ENCODE measurements around the gene SYAP1. TPM values are rescaled to one million over a fixed set of nuclear protein-coding genes. Genes with fewer than 3 reads are reported as not detected.

SYAP1 gene
- total and polyA plus RNA-seq, 4 experiments from 2014 or later, result 13.9 to 15.4 (median 14.5) TPM

DNA sequence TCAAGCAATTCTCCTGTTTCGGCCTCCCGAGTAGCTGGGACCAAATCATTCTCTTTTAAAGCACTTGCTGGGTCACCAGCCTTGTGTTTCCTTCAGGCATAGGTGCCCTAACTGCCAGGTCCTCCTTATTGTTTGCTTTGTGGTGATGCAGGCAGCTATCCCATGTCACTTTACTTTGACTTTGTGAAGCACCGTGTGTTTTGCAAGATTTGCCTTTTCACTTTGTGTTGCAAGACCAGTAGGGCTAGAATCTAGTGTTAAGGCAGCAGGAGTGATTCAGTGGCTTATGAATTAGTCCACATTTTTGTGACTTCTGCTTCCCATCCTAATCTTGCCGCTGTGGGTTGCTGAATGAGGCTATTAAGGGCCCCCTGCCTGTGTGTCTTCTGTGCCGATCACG lies 20.2 kb downstream of the SYAP1 start:
- POLR2A ChIA-PET (ENCODE audit: partially characterized antibody), result no interaction called here
- Mint-ChIP-seq H3K36me3 (peaks cover 48 to 64% of the 10 kb centered on the region in 2 donors), H3K9me3 (no peaks in the 10 kb centered on the region), H3K4me1 (peaks cover 0 to 1% (median 0%) of the 10 kb centered on the region in 4 donors), H3K27ac (no peak overlapping the region), H3K4me3 (peak overlapping the region in 1 of 8 donors; percentile 41), H3K27me3 (no peaks in the 10 kb centered on the region)
- H3K36me3 ChIP-seq (ENCODE audit: insufficient read depth, low read length), result peaks cover 18% of the 10 kb centered on the region
- intact Hi-C loops (cut with micrococcal nuclease), result no loop called here
- no peaks in the 10 kb centered on the region for H3K27me3 ChIP-seq (ENCODE audit: insufficient read depth, low read length)
- DNase-seq, result no peak
- H3K4me3 ChIP-seq (ENCODE audit: low read length in 2 of 2), result no peak overlapping the region
- no peaks in the 10 kb centered on the region for H3K4me1 ChIP-seq (ENCODE audit: insufficient read depth, low read length)
- no peak overlapping the region for H3K27ac ChIP-seq (ENCODE audit: low read depth, low read length)
- CTCF ChIA-PET (ENCODE audit: partially characterized antibody), result interaction anchor here (0.6 kb wide), 1 partner anchor 19 kb away, joined by 3 read pairs; no protein-coding TSS in a partner anchor
- no peaks in the 10 kb centered on the region for H3K9me3 ChIP-seq (ENCODE audit: control insufficient read depth in 1 of 2, low read length in 2 of 2)

DNA sequence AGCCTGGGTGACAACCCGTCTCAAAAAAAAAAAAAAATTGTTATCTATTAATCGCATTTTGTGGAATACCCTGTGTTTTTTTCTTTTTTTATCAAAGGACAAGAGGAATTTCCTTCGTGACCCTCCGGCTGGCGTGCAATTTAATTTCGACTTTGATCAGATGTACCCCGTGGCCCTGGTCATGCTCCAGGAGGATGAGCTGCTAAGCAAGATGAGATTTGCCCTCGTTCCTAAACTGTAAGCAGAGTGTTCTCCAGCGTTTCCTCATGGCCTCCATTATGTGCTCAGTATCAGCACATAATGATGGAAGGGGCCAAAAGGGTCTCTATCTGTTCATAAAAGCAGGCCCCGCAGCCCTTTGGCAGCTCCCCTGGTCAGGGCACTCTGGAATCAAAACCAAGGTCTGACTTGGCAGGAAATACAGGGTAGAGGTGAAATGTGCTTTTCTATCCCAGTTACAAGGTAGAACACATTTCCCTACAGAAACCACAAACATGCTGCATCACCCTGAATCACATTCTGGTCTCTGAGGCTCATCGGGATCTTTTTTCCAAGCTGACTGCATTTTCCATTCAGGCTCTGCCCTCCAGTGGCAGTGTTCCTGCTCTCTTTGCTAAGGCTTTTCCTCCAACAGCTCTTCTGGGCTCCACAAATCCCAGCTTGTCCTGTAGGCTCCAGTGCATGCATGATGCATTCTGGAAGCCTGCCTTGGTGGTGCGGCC lies 24.4 kb downstream of the SYAP1 start:
- H3K27me3 Mint-ChIP-seq, result no peaks in the 10 kb centered on the region
- peaks cover 0 to 1% (median 0%) of the 10 kb centered on the region in 4 donors for H3K4me1 Mint-ChIP-seq
- no peak overlapping the region for H3K4me3 Mint-ChIP-seq
- intact Hi-C loops (cut with micrococcal nuclease), result no loop called here
- no peaks in the 10 kb centered on the region for H3K4me1 ChIP-seq (ENCODE audit: insufficient read depth, low read length)
- H3K27ac ChIP-seq (ENCODE audit: low read depth, low read length), result no peak overlapping the region
- CTCF ChIA-PET (ENCODE audit: partially characterized antibody), result no interaction called here
- H3K9me3 ChIP-seq (ENCODE audit: control insufficient read depth in 1 of 2, low read length in 2 of 2), result no peaks in the 10 kb centered on the region
- POLR2A ChIA-PET (ENCODE audit: partially characterized antibody), result no interaction called here
- no peak overlapping the region for H3K4me3 ChIP-seq (ENCODE audit: low read length in 2 of 2)
- peak overlapping the region in 1 of 7 donors; percentile 41 for H3K27ac Mint-ChIP-seq
- H3K9me3 Mint-ChIP-seq, result no peaks in the 10 kb centered on the region
- peaks cover 19% of the 10 kb centered on the region for H3K36me3 ChIP-seq (ENCODE audit: insufficient read depth, low read length)
- DNase-seq, result no peak
- H3K36me3 Mint-ChIP-seq, result peaks cover 40 to 46% of the 10 kb centered on the region in 2 donors
- H3K27me3 ChIP-seq (ENCODE audit: insufficient read depth, low read length), result no peaks in the 10 kb centered on the region

DNA sequence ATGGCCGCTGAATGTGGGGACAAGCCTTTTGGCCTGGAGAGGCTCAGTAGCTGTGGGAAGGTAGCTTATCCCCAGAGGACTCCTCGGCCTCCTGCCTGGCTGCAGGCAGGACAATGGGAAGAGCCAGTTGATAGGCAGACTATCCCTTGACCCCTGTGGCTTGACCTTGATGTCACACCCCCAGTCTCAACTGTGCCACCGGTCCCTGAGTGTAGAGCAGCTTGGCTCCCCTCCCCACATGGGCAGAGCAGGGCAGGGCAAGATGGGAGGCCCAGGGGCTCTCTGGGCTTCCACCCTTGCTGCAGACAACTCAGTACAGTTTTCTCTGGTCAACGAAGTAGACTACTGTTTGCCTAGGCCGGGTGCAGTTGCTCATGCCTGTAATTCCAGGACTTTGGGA lies 25.7 kb downstream of the SYAP1 start:
- Mint-ChIP-seq H3K27me3 (no peaks in the 10 kb centered on the region), H3K9me3 (no peaks in the 10 kb centered on the region), H3K27ac (peak overlapping the region in 2 of 7 donors; percentile 29 to 61), H3K4me3 (no peak overlapping the region), H3K36me3 (peaks cover 37 to 46% of the 10 kb centered on the region in 2 donors), H3K4me1 (peaks cover 0 to 1% (median 0%) of the 10 kb centered on the region in 4 donors)
- DNase-seq, result no peak
- H3K36me3 ChIP-seq (ENCODE audit: insufficient read depth, low read length), result peaks cover 19% of the 10 kb centered on the region
- H3K27me3 ChIP-seq (ENCODE audit: insufficient read depth, low read length), result no peaks in the 10 kb centered on the region
- no peaks in the 10 kb centered on the region for H3K9me3 ChIP-seq (ENCODE audit: control insufficient read depth in 1 of 2, low read length in 2 of 2)
- H3K27ac ChIP-seq (ENCODE audit: low read depth, low read length), result no peak overlapping the region
- CTCF ChIA-PET (ENCODE audit: partially characterized antibody), result no interaction called here
- POLR2A ChIA-PET (ENCODE audit: partially characterized antibody), result no interaction called here
- intact Hi-C loops (cut with micrococcal nuclease), result no loop called here
- no peak overlapping the region for H3K4me3 ChIP-seq (ENCODE audit: low read length in 2 of 2)
- H3K4me1 ChIP-seq (ENCODE audit: insufficient read depth, low read length), result no peaks in the 10 kb centered on the region

DNA sequence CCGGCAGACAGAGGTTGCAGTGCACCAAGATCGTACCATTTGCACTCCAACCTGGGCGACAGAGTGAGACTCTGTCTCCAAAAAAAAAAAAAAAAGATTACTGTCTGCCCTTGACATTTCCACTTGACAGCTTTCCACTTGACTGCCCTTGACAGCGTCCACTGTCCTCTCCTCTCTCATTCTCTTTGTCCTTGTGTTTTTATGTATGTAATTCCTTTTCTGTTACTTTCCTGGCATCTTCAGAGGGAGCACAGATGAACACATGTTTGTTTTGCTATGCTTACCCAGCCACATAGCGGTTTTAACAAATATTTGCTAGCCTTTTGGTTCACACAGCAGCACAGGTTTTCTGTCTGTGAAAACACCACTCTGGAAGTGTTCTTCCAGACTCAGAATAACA lies 26.2 kb downstream of the SYAP1 start:
- ChIA-PET POLR2A (ENCODE audit: partially characterized antibody) (no interaction called here), CTCF (ENCODE audit: partially characterized antibody) (interaction anchor here (1.4 kb wide), 1 partner anchor 21 kb away, joined by 3 read pairs; no protein-coding TSS in a partner anchor)
- no peaks in the 10 kb centered on the region for H3K4me1 ChIP-seq (ENCODE audit: insufficient read depth, low read length)
- H3K27ac Mint-ChIP-seq, result peak overlapping the region in 1 of 7 donors; percentile 56
- H3K9me3 Mint-ChIP-seq, result no peaks in the 10 kb centered on the region
- intact Hi-C loops (cut with micrococcal nuclease), result no loop called here
- H3K27me3 Mint-ChIP-seq, result no peaks in the 10 kb centered on the region
- H3K27me3 ChIP-seq (ENCODE audit: insufficient read depth, low read length), result no peaks in the 10 kb centered on the region
- peaks cover 19% of the 10 kb centered on the region for H3K36me3 ChIP-seq (ENCODE audit: insufficient read depth, low read length)
- no peak overlapping the region for H3K4me3 Mint-ChIP-seq
- no peak overlapping the region for H3K4me3 ChIP-seq (ENCODE audit: low read length in 2 of 2)
- H3K27ac ChIP-seq (ENCODE audit: low read depth, low read length), result no peak overlapping the region
- no peaks in the 10 kb centered on the region for H3K9me3 ChIP-seq (ENCODE audit: control insufficient read depth in 1 of 2, low read length in 2 of 2)
- H3K4me1 Mint-ChIP-seq, result peaks cover 0 to 1% (median 0%) of the 10 kb centered on the region in 4 donors
- no peak for DNase-seq
- peaks cover 37 to 44% of the 10 kb centered on the region in 2 donors for H3K36me3 Mint-ChIP-seq

DNA sequence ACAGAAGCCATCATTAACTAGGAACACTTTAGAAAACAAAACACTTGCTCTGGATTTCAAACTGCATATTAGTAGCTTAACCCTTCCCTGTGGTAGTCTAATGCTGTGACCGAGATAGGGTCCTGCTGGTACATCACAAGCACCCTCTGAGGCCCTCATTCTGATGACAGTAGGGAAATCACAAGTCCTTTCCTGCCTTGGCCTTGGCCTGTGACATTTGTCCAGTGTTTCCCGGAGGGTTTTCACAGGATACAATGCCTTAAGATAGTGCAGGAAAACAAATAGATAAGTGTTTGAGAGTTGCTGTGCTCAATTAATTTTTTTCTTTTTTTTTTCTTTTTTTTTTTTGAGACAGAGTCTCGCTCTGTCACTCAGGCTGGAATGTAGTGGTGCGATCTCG lies 29.0 kb downstream of the SYAP1 start:
- no peaks in the 10 kb centered on the region for H3K9me3 ChIP-seq (ENCODE audit: control insufficient read depth in 1 of 2, low read length in 2 of 2)
- H3K36me3 ChIP-seq (ENCODE audit: insufficient read depth, low read length), result peaks cover 19% of the 10 kb centered on the region
- H3K27me3 ChIP-seq (ENCODE audit: insufficient read depth, low read length), result no peaks in the 10 kb centered on the region
- H3K27ac ChIP-seq (ENCODE audit: low read depth, low read length), result no peak overlapping the region
- H3K36me3 Mint-ChIP-seq, result peaks cover 34 to 42% of the 10 kb centered on the region in 2 donors
- POLR2A ChIA-PET (ENCODE audit: partially characterized antibody), result no interaction called here
- intact Hi-C loops (cut with micrococcal nuclease), result no loop called here
- DNase-seq, result no peak
- H3K4me3 ChIP-seq (ENCODE audit: low read length in 2 of 2), result no peak overlapping the region
- H3K4me1 Mint-ChIP-seq, result peaks cover 0 to 5% (median 0%) of the 10 kb centered on the region in 4 donors
- H3K4me3 Mint-ChIP-seq, result no peak overlapping the region
- no peaks in the 10 kb centered on the region for H3K9me3 Mint-ChIP-seq
- no peaks in the 10 kb centered on the region for H3K4me1 ChIP-seq (ENCODE audit: insufficient read depth, low read length)
- no peaks in the 10 kb centered on the region for H3K27me3 Mint-ChIP-seq
- CTCF ChIA-PET (ENCODE audit: partially characterized antibody), result no interaction called here
- H3K27ac Mint-ChIP-seq, result peak overlapping the region in 1 of 7 donors; percentile 25

DNA sequence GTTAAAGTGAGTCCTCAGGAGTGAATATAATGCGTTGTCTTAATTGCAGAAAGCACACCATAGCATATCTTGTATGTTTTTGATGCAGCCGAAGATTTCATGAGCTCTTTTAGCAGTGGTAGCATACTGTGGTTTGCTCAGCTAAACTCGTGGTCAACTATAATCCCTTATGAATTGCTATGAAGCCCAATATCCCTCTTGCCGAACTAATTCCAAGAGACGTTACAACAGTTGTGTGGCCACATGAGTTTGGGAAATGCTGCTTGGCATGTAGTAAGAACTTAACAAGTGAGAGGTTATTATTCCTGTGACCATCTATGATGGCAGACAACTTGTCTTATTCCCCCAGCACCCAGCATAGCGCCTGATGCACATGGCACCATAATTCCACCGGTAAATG lies 30.7 kb downstream of the SYAP1 start:
- no peak overlapping the region for H3K4me3 ChIP-seq (ENCODE audit: low read length in 2 of 2)
- H3K4me1 ChIP-seq (ENCODE audit: insufficient read depth, low read length), result no peaks in the 10 kb centered on the region
- H3K27ac ChIP-seq (ENCODE audit: low read depth, low read length), result no peak overlapping the region
- peaks cover 5% of the 10 kb centered on the region for H3K36me3 ChIP-seq (ENCODE audit: insufficient read depth, low read length)
- H3K27me3 Mint-ChIP-seq, result no peaks in the 10 kb centered on the region
- DNase-seq, result no peak
- no peaks in the 10 kb centered on the region for H3K9me3 ChIP-seq (ENCODE audit: control insufficient read depth in 1 of 2, low read length in 2 of 2)
- intact Hi-C loops (cut with micrococcal nuclease), result no loop called here
- peaks cover 0 to 3% (median 0%) of the 10 kb centered on the region in 4 donors for H3K4me1 Mint-ChIP-seq
- no peaks in the 10 kb centered on the region for H3K9me3 Mint-ChIP-seq
- no peak overlapping the region for H3K4me3 Mint-ChIP-seq
- peak overlapping the region in 1 of 7 donors; percentile 42 for H3K27ac Mint-ChIP-seq
- H3K36me3 Mint-ChIP-seq, result peaks cover 37 to 45% of the 10 kb centered on the region in 2 donors
- H3K27me3 ChIP-seq (ENCODE audit: insufficient read depth, low read length), result no peaks in the 10 kb centered on the region
- CTCF ChIA-PET (ENCODE audit: partially characterized antibody), result no interaction called here
- POLR2A ChIA-PET (ENCODE audit: partially characterized antibody), result no interaction called here

DNA sequence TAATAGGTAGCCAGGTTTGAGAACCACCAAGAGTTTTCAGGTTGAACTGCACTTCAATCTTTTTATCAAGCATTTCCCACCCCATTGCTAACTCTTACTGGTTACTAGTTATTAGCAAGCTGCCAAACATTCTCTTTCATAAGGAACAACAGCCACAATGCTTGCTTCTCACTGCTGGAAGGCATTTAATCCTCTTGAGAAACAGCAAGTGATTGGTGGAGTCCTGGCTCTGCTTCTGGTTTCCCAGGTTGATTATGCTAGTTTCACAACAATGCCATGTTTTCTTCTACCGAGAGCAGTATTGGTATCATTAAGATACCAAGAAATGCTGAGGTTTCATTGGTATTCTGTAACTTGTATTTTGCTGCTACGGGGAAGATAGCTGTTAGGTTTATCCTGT lies 34.6 kb downstream of the SYAP1 start:
- Histone ChIP-seq H3K27me3 (ENCODE audit: insufficient read depth, low read length) (no peaks in the 10 kb centered on the region), H3K4me3 (ENCODE audit: low read length in 2 of 2) (no peak overlapping the region), H3K27ac (ENCODE audit: low read depth, low read length) (no peak overlapping the region), H3K4me1 (ENCODE audit: insufficient read depth, low read length) (no peaks in the 10 kb centered on the region), H3K9me3 (ENCODE audit: control insufficient read depth in 1 of 2, low read length in 2 of 2) (no peaks in the 10 kb centered on the region), H3K36me3 (ENCODE audit: insufficient read depth, low read length) (peaks cover 7% of the 10 kb centered on the region)
- ChIA-PET CTCF (ENCODE audit: partially characterized antibody) (no interaction called here), POLR2A (ENCODE audit: partially characterized antibody) (no interaction called here)
- Mint-ChIP-seq H3K27ac (no peak overlapping the region), H3K36me3 (peaks cover 41 to 46% of the 10 kb centered on the region in 2 donors), H3K4me3 (no peak overlapping the region), H3K9me3 (no peaks in the 10 kb centered on the region), H3K27me3 (no peaks in the 10 kb centered on the region), H3K4me1 (peaks cover 0 to 3% (median 0%) of the 10 kb centered on the region in 4 donors)
- DNase-seq, result no peak
- intact Hi-C loops (cut with micrococcal nuclease), result no loop called here
